ENCODE data around the gene NOLC1. TPM values are rescaled to one million over a fixed set of nuclear protein-coding genes. Genes with fewer than 3 reads are reported as not detected.

The NOLC1 gene
- total and polyA plus RNA-seq, 4 donors, result 21.8 to 60.9 (median 36.6) TPM

DNA sequence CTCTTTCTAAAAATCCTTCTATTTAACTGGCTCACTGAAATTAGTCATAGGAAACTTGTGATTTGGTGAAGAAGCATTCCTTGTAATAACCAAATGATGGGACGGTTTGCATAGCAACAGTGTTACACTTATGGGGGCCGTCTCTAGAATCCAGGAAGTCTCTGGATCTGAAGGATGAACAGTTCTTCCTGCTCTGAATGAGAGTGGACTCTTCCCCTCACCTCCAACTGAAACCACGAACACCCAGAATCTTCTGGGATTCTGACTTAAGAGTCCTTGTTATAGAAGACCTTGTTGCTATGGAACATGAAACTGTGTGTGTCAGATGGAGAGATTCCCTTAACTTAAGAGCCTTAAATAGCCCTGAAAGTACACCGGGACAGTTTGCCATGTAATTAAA, 23.2 kb downstream of the NOLC1 start:
- 49 to 66% methylated on average over 4 of the region's 4 CpGs for WGBS, 2 donors
- no peak for DNase-seq
- Histone ChIP-seq H3K27ac (ENCODE audit: low read depth in 1 of 2, low read length in 1 of 2) (no peak overlapping the region), H3K4me3 (no peak overlapping the region), H3K9me3 (ENCODE audit: control insufficient read depth in 4 of 4, insufficient read depth in 3 of 4, low read length in 3 of 4) (no peaks in the 10 kb centered on the region), H3K36me3 (ENCODE audit: control insufficient read depth in 4 of 4, insufficient read depth in 4 of 4, low read length in 4 of 4) (no peaks in the 10 kb centered on the region), H3K27me3 (ENCODE audit: control insufficient read depth in 3 of 3, insufficient read depth in 3 of 3, low read length in 2 of 3) (no peaks in the 10 kb centered on the region), H3K4me1 (ENCODE audit: control insufficient read depth in 5 of 5, insufficient read depth in 5 of 5, low read length in 5 of 5) (no peaks in the 10 kb centered on the region), H3K9ac (ENCODE audit: insufficient read depth in 1 of 2, low read length in 2 of 2) (no peak overlapping the region)
- TF ChIP-seq, protein P1, sequence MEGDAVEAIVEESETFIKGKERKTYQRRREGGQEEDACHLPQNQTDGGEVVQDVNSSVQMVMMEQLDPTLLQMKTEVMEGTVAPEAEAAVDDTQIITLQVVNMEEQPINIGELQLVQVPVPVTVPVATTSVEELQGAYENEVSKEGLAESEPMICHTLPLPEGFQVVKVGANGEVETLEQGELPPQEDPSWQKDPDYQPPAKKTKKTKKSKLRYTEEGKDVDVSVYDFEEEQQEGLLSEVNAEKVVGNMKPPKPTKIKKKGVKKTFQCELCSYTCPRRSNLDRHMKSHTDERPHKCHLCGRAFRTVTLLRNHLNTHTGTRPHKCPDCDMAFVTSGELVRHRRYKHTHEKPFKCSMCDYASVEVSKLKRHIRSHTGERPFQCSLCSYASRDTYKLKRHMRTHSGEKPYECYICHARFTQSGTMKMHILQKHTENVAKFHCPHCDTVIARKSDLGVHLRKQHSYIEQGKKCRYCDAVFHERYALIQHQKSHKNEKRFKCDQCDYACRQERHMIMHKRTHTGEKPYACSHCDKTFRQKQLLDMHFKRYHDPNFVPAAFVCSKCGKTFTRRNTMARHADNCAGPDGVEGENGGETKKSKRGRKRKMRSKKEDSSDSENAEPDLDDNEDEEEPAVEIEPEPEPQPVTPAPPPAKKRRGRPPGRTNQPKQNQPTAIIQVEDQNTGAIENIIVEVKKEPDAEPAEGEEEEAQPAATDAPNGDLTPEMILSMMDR (IDR thresholded peaks at IDR 0.05; ENCODE audit: control extremely low read depth, extremely low read depth), result no peak
- ATAC-seq (ENCODE audit: insufficient read depth, low FRiP score), result no peak

DNA sequence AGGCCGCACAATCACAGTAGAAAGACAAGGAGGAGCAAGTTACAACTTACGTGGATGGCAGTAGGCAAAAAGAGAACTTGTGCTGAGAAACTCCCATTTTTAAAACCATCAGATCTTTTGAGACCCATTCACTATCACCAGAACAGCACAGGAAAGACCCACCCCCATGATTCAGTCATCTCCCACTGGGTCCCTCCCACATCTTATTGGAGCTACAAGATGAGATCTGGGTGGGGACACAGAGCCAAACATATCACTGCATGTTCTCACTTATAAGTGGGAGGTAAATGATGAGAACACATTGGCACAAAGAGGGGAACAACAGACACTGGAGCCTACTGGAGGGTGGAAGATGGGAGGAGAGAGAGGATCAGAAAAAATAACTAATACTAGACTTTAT, 32.4 kb downstream of the NOLC1 start:
- H3K27me3 ChIP-seq (ENCODE audit: control insufficient read depth in 3 of 3, insufficient read depth in 3 of 3, low read length in 2 of 3), result no peaks in the 10 kb centered on the region
- no peak overlapping the region for H3K27ac ChIP-seq (ENCODE audit: low read depth in 1 of 2, low read length in 1 of 2)
- TF ChIP-seq, protein P1 (IDR thresholded peaks at IDR 0.05; ENCODE audit: control extremely low read depth, extremely low read depth), result no peak
- H3K4me1 ChIP-seq (ENCODE audit: control insufficient read depth in 5 of 5, insufficient read depth in 5 of 5, low read length in 5 of 5), result peaks cover 0 to 2% (median 0%) of the 10 kb centered on the region in 5 donors
- DNase-seq (no peak), ATAC-seq (ENCODE audit: insufficient read depth, low FRiP score) (no peak)
- H3K36me3 ChIP-seq (ENCODE audit: control insufficient read depth in 4 of 4, insufficient read depth in 4 of 4, low read length in 4 of 4), result no peaks in the 10 kb centered on the region
- H3K4me3 ChIP-seq, result no peak overlapping the region
- H3K9me3 ChIP-seq (ENCODE audit: control insufficient read depth in 4 of 4, insufficient read depth in 3 of 4, low read length in 3 of 4), result no peaks in the 10 kb centered on the region
- 87 to 93% methylated on average over 2 of the region's 2 CpGs for WGBS, 2 donors
- no peak overlapping the region for H3K9ac ChIP-seq (ENCODE audit: insufficient read depth in 1 of 2, low read length in 2 of 2)

DNA sequence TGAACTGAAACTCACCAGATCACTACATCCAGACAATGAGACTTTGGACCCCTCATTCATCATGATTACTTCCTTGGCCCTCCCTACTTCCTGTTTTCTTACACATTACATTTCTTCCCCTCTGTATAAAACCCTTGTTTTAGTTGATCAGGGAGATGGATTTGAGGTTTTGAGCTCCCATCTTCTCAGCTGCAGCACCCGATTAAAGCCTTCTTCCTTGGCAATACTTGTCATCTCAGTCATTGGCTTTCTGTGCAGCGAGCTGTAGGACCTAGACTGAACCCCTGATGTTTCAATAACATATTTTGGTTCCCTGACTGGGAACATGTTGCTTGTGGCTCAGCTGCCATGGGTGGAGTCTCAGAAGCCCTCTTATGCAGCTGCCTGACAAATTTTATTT, 33.1 kb downstream of the NOLC1 start:
- TF ChIP-seq, protein P1 (IDR thresholded peaks at IDR 0.05; ENCODE audit: control extremely low read depth, extremely low read depth), result no peak
- DNase-seq (no peak), ATAC-seq (ENCODE audit: insufficient read depth, low FRiP score) (no peak)
- no peaks in the 10 kb centered on the region for H3K36me3 ChIP-seq (ENCODE audit: control insufficient read depth in 4 of 4, insufficient read depth in 4 of 4, low read length in 4 of 4)
- no peaks in the 10 kb centered on the region for H3K9me3 ChIP-seq (ENCODE audit: control insufficient read depth in 4 of 4, insufficient read depth in 3 of 4, low read length in 3 of 4)
- peaks cover 0 to 2% (median 0%) of the 10 kb centered on the region in 5 donors for H3K4me1 ChIP-seq (ENCODE audit: control insufficient read depth in 5 of 5, insufficient read depth in 5 of 5, low read length in 5 of 5)
- H3K27ac ChIP-seq (ENCODE audit: low read depth in 1 of 2, low read length in 1 of 2), result no peak overlapping the region
- no peak overlapping the region for H3K4me3 ChIP-seq
- H3K9ac ChIP-seq (ENCODE audit: insufficient read depth in 1 of 2, low read length in 2 of 2), result no peak overlapping the region
- no peaks in the 10 kb centered on the region for H3K27me3 ChIP-seq (ENCODE audit: control insufficient read depth in 3 of 3, insufficient read depth in 3 of 3, low read length in 2 of 3)
- 73 to 78% methylated on average over 2 of the region's 2 CpGs for WGBS, 2 donors

Measured in lung (tissue), 12 donors.